Stimulated activated CD4-positive, alpha-beta T cell treated with anti-CD3 and anti-CD28 coated beads, Interleukin-1b, Interleukin-23, amount 100 ng/mL, for 1 hour (primary cell): ENCODE data around the gene ASCC1.
"Not testable (repeated sequence)": the region's sequence is repeated elsewhere in the genome, so short reads cannot be mapped to it uniquely, and the experiment has no call there.

Source experiments
- DNase-seq, 2 donors: peaks; one replicate each; pipeline ENCODE4 v3.0.0-alpha.2; 2020; ENCODE audit warnings: low read depth in 2 of 2

ASCC1 gene

DNA sequence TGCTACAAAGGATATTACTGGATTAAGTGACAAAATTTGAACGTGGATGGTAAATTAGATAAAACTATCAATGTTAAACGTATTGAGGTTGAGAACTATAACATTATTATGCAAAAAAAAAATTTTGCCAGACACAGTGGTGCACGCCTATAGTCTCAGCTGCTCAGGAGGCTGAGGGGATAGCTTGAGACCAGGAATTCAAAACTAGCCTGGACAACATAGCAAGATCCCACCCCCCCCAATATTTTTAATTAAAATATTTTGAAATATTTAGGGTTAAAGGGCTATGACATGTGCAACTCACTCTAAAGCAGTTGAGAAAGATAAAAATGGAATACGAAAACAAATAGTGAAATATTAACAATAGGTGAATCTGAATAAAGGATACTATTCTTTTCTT, 45.3 kb downstream of the ASCC1 start:
- no peak for DNase-seq

DNA sequence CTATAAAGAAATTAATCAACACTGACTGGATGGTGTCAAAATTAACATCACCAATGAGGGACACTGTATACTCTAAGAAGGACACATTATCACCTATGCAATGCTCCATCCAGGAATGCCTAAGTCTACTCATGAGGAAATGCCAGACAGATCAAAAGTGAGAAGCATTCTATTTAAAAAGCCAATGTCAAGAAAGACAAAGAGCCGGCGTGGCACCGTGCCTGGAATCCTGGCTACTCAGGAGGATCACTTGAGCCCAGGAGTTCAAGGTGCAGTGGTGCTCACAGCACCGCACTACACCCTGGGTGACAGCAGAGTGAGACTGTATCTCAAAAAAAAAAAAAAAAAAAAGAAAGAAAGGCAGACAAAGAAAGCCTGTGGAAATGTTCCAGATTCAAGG, 45.8 kb downstream of the ASCC1 start:
- no peak for DNase-seq

DNA sequence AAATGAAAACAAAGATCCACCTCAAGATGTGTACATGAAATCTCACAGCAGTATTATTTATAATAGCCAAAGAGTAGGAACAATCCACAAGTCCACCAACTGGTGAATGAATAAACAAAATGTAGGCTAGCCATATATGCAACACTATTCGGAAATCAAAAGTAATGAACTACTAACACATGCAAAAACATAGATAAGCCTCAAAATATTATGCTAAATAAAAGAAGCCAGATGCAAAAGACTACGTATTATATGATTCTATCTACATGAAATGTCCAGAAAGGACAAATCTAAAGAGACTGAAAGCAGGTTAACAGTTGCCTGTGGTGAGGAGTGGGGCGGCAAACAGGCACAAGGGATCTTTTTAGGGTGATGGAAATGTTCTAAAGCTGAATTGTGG, 49.0 kb downstream of the ASCC1 start:
- no peak for DNase-seq

DNA sequence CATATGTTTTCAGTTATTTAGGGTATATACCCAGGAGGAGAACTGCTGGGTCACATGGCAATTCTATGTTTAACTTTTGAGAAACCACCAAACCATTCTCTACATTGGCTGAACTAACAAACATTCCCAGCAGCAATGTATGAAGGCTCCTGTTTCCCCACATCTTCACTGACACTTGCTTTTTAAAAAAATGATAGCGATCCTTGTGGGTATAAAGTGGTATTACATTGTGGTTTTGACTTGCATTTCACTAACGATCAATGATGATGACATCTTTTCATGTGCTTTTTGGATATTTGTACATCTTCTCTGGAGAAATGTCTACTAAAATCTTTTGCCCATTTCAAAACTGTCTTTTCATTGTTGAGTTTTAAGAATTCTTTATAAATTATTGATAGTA, 51.5 kb downstream of the ASCC1 start:
- DNase-seq = no peak

DNA sequence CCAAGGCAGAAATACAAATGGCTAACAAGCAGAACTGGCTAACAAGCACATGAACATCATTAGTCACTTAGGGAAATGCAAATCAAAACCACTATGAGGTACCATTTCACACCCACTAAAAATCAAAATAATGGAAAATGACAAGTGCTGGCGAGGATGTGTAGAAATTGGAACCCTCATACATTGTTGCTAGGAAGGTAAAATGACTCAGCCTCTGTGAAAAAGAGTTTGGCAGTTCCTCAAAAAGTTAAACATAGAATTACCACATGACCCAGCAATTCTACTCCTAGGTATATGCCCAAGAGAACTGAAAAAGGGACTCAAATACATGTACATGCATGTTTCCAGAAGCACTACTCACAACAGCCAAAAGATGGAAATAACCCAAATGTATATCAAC, 53.1 kb downstream of the ASCC1 start:
- DNase-seq = no peak

DNA sequence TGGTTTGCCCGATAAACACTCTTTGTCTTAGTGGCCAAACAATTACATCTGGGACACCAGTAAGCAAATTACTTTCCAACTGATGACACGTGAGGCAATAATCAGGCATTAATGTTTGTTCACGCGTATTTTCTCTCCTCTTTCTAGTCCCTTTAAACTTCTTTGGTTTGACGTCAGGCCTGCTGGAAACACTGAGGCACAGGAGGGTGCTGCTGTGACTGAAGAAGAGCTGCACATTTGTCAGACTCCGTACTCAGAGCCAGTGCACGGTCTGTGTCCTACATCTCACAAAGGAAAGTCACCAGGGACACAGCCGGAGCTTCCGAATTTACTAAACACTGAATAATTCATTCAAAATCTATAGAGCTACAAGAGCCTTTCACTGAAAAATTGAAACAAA, 57.9 kb downstream of the ASCC1 start:
- no peak for DNase-seq

DNA sequence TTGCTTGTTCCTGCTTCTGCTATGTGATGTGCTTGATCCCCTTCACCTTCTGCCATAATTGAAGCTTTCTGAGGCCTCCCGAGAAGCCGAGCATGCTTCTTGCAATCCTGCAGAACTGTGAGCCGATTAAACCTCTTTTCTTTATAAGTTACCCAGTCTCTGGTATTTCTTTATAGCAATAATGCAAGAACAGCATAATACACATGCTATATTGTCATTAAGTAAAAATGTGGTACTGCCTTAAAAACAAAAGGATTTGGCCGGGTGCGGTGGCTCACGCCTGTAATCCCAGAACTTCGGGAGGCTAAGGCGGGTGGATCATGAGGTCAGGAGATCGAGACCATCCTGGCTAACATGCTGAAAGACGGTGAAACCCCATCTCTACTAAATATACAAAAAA, 59.9 kb downstream of the ASCC1 start:
- no peak for DNase-seq

DNA sequence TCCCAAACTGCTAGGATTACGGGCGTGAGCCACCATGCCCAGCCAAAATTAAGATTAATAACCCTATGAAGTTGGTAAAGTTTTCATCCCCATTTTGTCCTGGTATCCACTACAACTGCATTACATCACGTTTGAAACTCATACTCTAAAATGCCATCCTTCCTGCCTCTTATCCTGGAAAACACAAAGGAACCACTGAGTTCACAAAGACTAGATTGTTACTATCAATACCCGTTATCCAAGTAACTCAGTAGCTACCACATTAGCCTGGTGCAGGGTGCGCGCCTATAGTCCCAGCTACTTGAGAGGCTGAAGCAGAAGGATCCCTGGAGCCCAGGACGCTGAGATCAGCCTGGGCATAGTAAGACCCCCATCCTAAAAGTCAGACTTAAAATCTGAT, 63.8 kb downstream of the ASCC1 start:
- no peak for DNase-seq

DNA sequence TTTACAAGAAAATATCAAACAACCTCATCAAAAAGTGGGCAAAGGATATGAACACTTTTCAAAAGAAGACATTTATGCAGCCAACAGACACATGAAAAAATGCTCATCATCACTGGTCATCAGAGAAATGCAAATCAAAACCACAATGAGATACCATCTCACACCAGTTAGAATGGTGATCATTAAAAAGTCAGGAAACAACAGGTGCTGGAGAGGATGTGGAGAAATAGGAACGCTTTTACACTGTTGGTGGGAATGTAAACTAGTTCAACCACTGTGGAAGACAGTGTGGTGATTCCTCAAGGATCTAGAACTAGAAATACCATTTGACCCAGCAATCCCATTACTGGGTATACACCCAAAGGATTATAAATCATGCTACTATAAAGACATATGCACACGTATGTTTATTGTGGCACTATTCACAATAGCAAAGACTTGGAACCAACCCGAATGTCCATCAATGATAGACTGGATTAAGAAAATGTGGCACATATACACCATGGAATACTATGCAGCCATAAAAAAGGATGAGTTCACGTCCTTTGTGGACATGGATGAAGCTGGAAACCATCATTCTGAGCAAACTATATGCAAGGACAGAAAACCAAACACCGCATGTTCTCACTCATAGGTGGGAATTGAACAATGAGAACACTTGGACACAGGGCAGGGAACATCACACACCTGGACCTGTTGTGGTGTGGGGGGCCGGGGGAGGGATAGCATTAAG, 65.2 kb downstream of the ASCC1 start:
- not testable (repeated sequence) for DNase-seq

DNA sequence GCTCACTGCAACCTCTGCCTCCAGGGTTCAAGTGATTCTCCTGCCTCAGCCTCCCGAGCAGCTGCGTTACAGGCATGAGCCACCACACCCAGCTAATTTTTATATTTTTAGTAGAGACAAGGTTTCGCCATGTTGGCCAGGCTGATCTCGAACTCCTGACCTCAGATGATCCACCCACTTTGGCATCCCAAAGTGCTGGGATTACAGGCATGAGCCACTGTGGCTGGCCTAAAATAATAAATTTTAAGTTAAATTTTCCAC, 68.8 kb downstream of the ASCC1 start:
- DNase-seq = not testable (repeated sequence)

DNA sequence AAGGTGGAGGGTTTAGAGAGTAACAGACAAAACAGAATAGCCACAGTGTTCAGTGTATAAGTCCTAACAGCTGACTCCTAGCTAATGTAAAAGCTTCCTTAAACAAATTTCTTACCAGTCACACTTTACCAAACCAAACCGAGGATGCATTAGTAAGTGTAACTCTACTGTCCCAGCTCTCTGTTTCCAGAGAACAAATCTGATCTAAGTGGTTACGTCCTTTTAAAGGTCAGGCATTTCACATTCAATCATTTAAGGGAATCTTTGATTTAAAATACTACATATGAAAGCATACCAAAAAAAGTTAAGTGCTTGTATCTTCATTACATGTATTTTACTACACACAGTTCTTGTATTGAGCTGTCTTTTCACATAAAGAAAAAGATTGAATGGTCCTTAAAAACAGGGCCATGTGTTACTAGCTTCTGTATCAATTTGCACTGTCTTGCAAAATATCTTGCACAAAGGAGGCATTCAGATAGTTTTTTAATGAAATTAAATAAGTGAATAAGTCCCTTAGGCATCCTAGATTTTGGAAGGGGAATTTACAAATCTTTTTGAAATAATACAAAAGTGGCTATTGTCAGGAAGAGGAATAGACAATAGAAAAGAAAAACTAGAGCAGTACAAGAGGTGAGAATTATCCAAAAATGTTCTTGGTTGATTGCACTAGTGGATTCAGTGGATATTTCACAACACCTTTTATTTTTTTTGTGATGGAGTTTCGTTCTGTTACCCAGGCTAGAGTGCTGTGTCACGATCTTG, 69.3 kb downstream of the ASCC1 start:
- DNase-seq = no peak

DNA sequence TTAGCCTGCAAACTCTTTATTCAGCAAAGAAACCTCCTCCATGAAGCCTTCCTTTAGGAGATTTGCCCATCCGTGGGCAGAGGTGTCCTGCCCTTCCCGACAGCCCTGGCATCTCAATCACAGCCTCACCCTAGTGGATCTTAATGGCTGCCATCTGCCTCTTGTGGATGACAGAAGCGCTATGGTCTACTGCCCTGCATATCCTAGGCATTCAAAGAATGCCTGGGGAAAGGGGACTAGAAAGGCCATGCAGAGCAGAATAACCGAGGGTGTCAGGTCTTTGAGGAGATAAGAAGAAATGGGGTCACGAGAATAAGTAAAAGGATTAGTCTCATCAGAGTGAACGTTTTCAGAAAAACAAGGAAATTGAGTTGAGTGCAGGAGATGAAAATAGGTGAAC, 70.0 kb downstream of the ASCC1 start:
- no peak for DNase-seq

DNA sequence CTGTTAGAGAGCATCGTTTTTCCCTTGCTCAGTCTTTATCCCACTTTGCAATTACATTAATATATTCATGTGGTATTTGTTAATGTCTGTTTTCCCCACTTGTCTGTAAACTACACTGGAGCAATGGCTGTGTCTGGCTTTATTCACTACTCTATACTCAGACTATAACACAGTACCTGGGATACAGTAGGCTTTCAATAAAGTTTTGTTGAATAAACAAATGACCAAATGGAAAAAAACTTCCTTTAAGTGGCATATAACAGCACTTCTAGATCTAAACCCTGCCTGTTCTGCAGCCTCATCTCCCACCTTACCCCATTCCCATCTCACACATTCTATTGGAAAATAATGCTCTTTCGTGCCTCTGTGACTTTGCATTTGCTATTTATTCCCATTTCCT, 70.4 kb downstream of the ASCC1 start:
- DNase-seq = no peak

DNA sequence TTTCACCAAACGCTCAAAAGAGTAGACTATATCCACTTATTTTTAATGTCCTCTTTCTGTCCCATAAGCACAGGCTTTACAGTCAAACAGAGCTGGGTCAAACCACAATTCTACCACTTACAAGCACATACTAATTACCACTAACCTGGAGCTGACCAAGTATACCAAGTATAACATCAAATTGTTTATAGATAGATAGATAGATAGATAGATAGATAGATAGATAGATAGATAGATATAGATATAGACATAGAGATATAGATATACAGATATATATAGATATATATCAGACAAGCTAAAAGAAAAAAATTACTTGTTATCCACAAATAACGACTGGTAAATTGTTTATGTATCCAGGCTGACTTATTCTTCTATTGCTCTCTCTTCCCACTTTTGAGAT, 75.2 kb downstream of the ASCC1 start:
- no peak for DNase-seq

DNA sequence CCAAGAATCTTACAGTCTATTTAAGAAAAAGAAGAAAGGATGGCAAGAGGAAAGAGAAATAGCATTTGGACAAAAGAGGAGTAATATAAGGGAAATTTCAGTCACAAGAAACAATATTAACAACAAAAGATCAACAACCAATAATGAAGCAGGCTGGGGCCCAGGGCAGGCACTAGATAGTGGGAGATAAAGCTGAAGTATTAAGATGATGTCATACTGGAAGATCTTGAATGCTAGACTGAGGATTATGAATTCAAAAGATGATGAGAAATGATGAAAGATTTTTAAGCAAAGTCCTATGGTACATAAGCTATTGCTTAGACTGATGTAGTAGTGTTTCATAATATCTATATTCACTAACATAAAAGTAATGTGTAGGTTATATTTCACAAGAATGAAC, 75.9 kb downstream of the ASCC1 start:
- DNase-seq = no peak

DNA sequence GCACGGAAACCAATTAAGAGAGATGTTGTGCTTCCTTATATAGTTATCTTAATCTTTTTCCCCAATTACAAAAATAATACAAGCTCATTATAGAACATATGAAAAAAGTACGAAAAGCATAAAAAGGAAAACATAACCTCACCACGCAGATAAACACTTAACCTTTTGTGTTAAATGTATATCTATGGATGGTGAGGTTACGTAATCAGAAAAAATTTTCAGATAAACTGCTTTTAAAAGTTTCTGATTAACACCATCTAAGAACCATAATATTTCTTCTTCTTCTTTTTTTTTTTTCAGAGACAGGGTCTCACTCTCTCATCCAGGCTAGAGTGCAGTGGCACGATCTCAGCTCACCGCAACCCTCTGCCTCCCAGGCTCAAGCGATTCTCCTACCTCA, 78.5 kb downstream of the ASCC1 start:
- no peak for DNase-seq

DNA sequence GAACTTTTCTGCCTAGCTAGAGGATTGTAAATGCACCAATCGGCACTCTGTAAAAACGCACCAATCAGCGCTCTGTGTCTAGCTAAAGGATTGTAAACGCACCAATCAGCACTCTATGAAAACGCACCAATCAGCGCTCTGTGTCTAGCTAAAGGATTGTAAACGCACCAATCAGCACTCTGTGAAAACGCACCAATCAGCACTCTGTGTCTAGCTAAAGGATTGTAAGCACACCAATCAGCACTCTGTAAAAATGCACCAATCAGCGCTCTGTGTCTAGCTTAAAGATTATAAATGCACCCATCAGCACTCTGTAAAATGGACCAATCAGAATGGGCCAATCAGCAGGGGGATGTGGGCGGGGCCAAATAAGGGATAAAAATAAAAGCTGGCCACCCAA, 79.9 kb downstream of the ASCC1 start:
- DNase-seq = not testable (repeated sequence)

DNA sequence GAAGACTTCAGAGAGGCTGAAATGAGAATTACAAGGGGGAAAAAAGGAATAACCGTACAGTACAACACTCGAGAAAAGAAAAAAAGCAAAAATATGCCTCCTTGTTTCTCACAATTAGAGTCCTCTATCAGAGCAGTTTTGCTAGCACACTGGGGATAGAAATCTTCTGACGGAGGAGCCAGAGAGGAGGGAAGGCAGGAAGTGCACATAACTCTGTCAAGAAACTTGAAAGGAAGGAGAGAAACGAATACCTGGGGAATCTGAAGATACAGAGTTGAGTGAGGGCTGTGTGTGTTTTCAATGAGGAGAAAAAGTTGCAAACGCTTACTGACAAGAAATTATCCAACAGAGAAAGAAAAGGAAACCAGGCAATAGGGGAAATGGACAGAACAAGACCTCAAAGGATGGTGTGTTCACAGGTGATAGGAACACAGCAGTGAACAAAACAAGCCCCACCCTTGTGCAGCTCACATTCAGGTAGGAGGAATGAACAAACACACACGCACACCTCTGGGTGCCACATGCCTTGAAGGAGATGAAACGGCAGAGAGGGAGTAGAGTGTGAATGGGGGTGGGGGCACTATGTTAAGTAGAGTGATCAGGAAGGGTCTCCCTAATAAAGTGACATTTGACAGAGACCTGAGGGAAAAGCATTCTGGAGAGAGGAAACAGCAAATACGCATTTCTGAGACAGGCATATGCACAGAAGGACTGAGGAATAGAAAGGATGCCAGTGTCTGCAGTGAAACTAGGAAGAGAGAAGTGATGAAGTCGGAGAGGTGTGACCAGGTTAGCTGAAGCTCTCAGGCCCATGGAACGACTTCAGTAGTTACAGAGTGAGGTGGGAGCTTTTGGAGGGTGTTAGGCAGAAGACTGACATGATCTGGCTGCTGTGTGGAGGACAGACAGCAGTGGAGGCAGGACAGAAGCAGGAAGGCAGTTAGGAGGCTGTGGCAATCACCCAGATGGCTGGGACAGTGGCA, 81.0 kb downstream of the ASCC1 start:
- no peak for DNase-seq

DNA sequence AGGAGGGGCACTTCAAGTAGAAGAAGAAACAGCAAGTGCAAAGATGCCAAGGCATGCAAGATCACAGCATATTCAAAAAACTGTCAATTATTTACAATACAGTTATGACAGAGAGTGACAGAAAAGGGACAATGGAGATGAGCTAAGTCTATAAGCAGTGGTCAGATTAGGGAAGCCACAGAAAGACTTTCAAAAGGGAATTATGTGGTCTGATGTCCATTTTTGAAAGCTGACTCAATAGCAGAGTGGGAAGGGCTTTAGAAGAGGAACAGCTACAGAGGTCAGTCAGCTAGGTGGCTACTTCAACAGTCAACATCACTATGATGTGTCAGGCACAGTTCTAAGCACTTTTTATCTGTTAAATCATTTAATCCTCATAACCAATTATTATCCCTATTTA, 82.6 kb downstream of the ASCC1 start:
- no peak for DNase-seq

DNA sequence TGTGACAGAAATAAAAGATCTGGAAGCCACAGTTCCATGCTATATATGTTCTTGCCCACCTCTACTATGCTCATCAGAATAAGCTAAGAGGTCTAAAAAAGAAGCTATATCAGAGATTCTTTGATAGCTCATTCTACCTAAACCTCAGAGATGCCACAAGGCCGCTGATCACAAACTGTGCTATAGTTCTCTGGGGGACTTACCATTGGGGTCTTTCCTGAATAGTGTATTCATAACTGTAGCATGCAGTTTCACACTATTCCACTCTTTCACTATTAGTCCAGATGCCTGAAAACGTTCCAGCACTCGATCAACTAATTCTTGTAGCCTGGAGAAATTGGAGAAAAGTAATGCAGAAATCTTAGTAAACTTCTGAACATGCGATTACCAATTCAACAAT, 83.2 kb downstream of the ASCC1 start:
- no peak for DNase-seq

DNA sequence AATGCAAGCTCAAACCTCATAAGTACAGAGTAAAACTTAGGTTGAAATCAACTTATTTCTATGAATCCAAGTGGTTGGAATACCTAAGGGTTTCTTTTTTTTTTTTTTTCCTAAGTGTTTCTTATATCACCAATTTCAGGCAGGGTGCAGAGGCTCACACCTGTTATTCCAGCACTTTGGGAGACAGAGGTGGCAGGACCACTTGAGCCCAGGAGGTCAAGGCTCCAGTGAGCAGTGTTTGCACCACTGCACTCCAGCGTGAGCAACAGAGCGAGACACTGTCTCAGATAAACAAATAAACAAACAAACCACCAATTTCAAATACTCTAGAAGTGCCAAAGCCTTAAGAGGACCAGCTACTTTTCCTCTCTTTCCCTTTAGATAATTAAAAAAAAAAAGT, 88.5 kb downstream of the ASCC1 start:
- DNase-seq = no peak

DNA sequence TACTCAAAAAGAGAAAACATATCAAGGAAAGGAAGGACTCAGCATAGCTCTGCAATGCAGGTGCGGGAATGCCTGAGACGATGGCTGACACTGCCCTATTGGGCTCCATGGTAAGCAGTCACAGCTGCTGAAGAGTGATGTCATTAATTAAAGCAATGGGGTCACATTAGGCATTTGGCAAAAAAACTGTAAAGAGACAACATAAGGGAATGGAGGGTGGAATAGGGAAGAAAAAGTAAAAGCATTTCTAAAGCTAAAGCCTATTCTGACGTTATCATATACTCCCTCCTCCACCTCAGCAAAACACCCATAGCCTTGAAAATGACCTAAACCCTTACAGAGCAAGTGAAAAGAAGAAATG, 89.2 kb downstream of the ASCC1 start:
- DNase-seq = no peak
